Keratinocyte (primary cell): Measurements from ENCODE around the gene DISC1. TPM values are rescaled to one million over a fixed set of nuclear protein-coding genes. Genes with fewer than 3 reads are reported as not detected.

ENCODE experiments used
- DNase-seq: peaks from one replicate; pipeline ENCODE4 v3.0.0-alpha.2; 2011; ENCODE audit warnings: low read depth, missing footprints, low spot score
- FAIRE-seq: peaks from 2 replicates; lab custom pipeline; 2011; peaks lifted over from hg19 to GRCh38; lab: Jason Lieb, UNC
- H2AFZ ChIP-seq: 2 replicates; pipeline ENCODE4 v1.6.0; 2012; ENCODE audit warnings: low read length, control low read depth, inconsistent platforms; ENCODE audit not compliant: control insufficient read depth
- H3K27ac ChIP-seq: 2 replicates; pipeline ENCODE4 v1.5.1; 2011; ENCODE audit warnings: low read length; ENCODE audit not compliant: control insufficient read depth, insufficient read depth
- H3K27me3 ChIP-seq: 3 replicates; pipeline ENCODE4 v1.6.0; 2011; ENCODE audit warnings: low read length; ENCODE audit not compliant: control insufficient read depth, insufficient read depth; ENCODE audit errors: extremely low read depth
- H3K36me3 ChIP-seq, 2 experiments: 2 replicates in 1 of 2; 3 replicates in 1 of 2; pipeline ENCODE4 v1.5.1; 2011; ENCODE audit warnings: low read length in 2 of 2, mild to moderate bottlenecking in 1 of 2; ENCODE audit not compliant: control insufficient read depth in 2 of 2, insufficient read depth in 2 of 2; ENCODE audit errors: extremely low read depth in 1 of 2
- H3K4me1 ChIP-seq: 3 replicates; pipeline ENCODE4 v1.5.1; 2011; ENCODE audit warnings: low read length; ENCODE audit not compliant: control insufficient read depth, insufficient read depth; ENCODE audit errors: extremely low read depth
- H3K4me2 ChIP-seq: 3 replicates; pipeline ENCODE4 v1.6.0; 2011; ENCODE audit warnings: low read depth, low read length; ENCODE audit not compliant: control insufficient read depth, insufficient read depth; ENCODE audit errors: extremely low read depth
- H3K4me3 ChIP-seq, 3 experiments: fragments of 200-600 bp in 1 of 3; sonication (generic) in 1 of 3; 2 replicates in 2 of 3; 3 replicates in 1 of 3; pipeline ENCODE4 v1.5.1; 2011 to 2016; ENCODE audit warnings: low read length in 3 of 3, mild to moderate bottlenecking in 3 of 3, control low read depth in 2 of 3, inconsistent platforms in 1 of 3, low read depth in 1 of 3, mixed read lengths in 1 of 3, mixed run types in 1 of 3, moderate library complexity in 1 of 3; ENCODE audit not compliant: control insufficient read depth in 2 of 3, insufficient read depth in 2 of 3; ENCODE audit errors: extremely low read depth in 1 of 3
- H3K79me2 ChIP-seq: 2 replicates; pipeline ENCODE4 v1.6.0; 2012; ENCODE audit warnings: low read length; ENCODE audit not compliant: control insufficient read depth, insufficient read depth
- H3K9ac ChIP-seq: 3 replicates; pipeline ENCODE4 v1.6.0; 2011; ENCODE audit warnings: low read length; ENCODE audit not compliant: control insufficient read depth, insufficient read depth; ENCODE audit errors: extremely low read depth
- H3K9me1 ChIP-seq: 3 replicates; pipeline ENCODE4 v1.6.0; 2011; ENCODE audit warnings: low read length; ENCODE audit not compliant: control insufficient read depth, insufficient read depth; ENCODE audit errors: extremely low read depth
- H3K9me3 ChIP-seq: 2 replicates; pipeline ENCODE4 v1.5.1; 2012; ENCODE audit warnings: low read depth, low read length; ENCODE audit not compliant: control insufficient read depth
- H4K20me1 ChIP-seq: 3 replicates; pipeline ENCODE4 v1.6.0; 2011; ENCODE audit warnings: low read length; ENCODE audit not compliant: control insufficient read depth, insufficient read depth; ENCODE audit errors: extremely low read depth
- CTCF ChIP-seq, 3 experiments: IDR thresholded peaks in 1 of 3; conservative IDR thresholded peaks in 1 of 3; optimal IDR thresholded peaks in 1 of 3; 2 replicates in 2 of 3; 3 replicates in 1 of 3; pipeline versions ENCODE3 to v1.5.1; 2011; ENCODE audit warnings: low read length in 3 of 3, mild to moderate bottlenecking in 3 of 3, moderate library complexity in 2 of 3, control low read depth in 1 of 3, inconsistent platforms in 1 of 3; ENCODE audit not compliant: insufficient read depth in 2 of 3; ENCODE audit errors: extremely low read depth in 1 of 3
- EZH2 ChIP-seq: IDR thresholded peaks from one replicate; pipeline ENCODE4 v1.6.1; 2012; ENCODE audit warnings: inconsistent platforms, mild to moderate bottlenecking, low read length, moderate library complexity
- dilution Hi-C: fragments of 300-500 bp; cut with MboI; formaldehyde crosslinking; loops from one replicate; pipeline ENCODE4 v1.7.0; 2020; ENCODE audit warnings: low sequenced_read_pairs; ENCODE audit not compliant: extremely low pct_ligation_motif_present
- polyA plus RNA-seq, 5 experiments: library from polyadenylated mRNA; depleted of rRNA in 3 of 5; stranded (reverse) in 3 of 5; stranded (forward) in 1 of 5; unstranded in 1 of 5; fragments of >200 nt; gene quantifications; 1 replicate in 1 of 5; 2 replicates in 3 of 5; 3 replicates in 1 of 5; pipeline versions ENCODE4 v1.2.1 to v1.2.3, GENCODE V29; 2011 to 2012; ENCODE audit warnings: missing spikeins in 2 of 5, low read depth in 1 of 5, low replicate concordance in 1 of 5

DISC1 gene
- polyA plus RNA-seq, 1 donor (not counting 4 experiments of a cell fraction or from before 2014, with no cell fraction given) = 0.47 TPM

- Histone ChIP-seq H3K27me3 (no peaks in the 10 kb centered on the region), H3K4me2 (no peak overlapping the region), H3K9me3 (peaks cover 2% of the 10 kb centered on the region), H3K27ac (no peak overlapping the region), H3K4me1 (no peaks in the 10 kb centered on the region), H3K79me2 (no peaks in the 10 kb centered on the region), H3K9me1 (no peaks in the 10 kb centered on the region), H3K9ac (no peak overlapping the region), H4K20me1 (no peaks in the 10 kb centered on the region), H3K36me3 (no peaks in the 10 kb centered on the region), H2AFZ (no peak overlapping the region), H3K4me3 (no peak overlapping the region)
- no peak for TF ChIP-seq EZH2
- TF ChIP-seq CTCF (optimal IDR thresholded peaks at IDR 0.05 in 1 of 3, IDR thresholded peaks at IDR 0.05 in 1 of 3, conservative IDR thresholded peaks at IDR 0.05 in 1 of 3; ENCODE audit: extremely low read depth in 1 of 3, insufficient read depth in 2 of 3, low read length in 3 of 3) = no peak
- FAIRE-seq = no peak
- dilution Hi-C loops = no loop called here
- no peak for DNase-seq
Measured at GRCh38 chr1:231686384-231686783, 59.8 kb downstream of the DISC1 start.

GRCh38 chr1:231688989-231689388 is 62.4 kb downstream of the DISC1 start:
- H4K20me1 ChIP-seq = no peaks in the 10 kb centered on the region
- dilution Hi-C loops = no loop called here
- DNase-seq = no peak
- no peak overlapping the region for H3K4me2 ChIP-seq
- no peaks in the 10 kb centered on the region for H3K36me3 ChIP-seq
- peaks cover 2% of the 10 kb centered on the region for H3K9me3 ChIP-seq
- H3K79me2 ChIP-seq = no peaks in the 10 kb centered on the region
- H3K27me3 ChIP-seq = no peaks in the 10 kb centered on the region
- TF ChIP-seq CTCF (optimal IDR thresholded peaks at IDR 0.05 in 1 of 3, IDR thresholded peaks at IDR 0.05 in 1 of 3, conservative IDR thresholded peaks at IDR 0.05 in 1 of 3; ENCODE audit: extremely low read depth in 1 of 3, insufficient read depth in 2 of 3, low read length in 3 of 3) (no peak), EZH2 (no peak)
- no peak for FAIRE-seq
- H3K4me3 ChIP-seq = no peak overlapping the region
- H2AFZ ChIP-seq = no peak overlapping the region
- no peak overlapping the region for H3K27ac ChIP-seq
- no peak overlapping the region for H3K9ac ChIP-seq
- H3K4me1 ChIP-seq = no peaks in the 10 kb centered on the region
- no peaks in the 10 kb centered on the region for H3K9me1 ChIP-seq
